H1 (cell line): Measurements from ENCODE around the gene SNX21. TPM values are rescaled to one million over a fixed set of nuclear protein-coding genes. Genes with fewer than 3 reads are reported as not detected.

Experiments used
- ATF3 ChIP-seq: IDR thresholded peaks from 2 replicates; pipeline ENCODE4 v1.6.1; 2011; ENCODE audit warnings: low read depth, mild to moderate bottlenecking, low read length; ENCODE audit not compliant: insufficient read depth
- HDAC2 ChIP-seq, 2 experiments: fragments of 300-600 bp in 1 of 2; sonication (generic) in 1 of 2; IDR thresholded peaks; 2 replicates each; pipeline ENCODE4 v1.6.1; 2011 to 2012; ENCODE audit warnings: low read depth in 2 of 2, low read length in 2 of 2, mild to moderate bottlenecking in 2 of 2, moderate library complexity in 2 of 2, borderline replicate concordance in 1 of 2, inconsistent platforms in 1 of 2
- HDAC6 ChIP-seq: IDR thresholded peaks from one replicate; pipeline ENCODE4 v1.7.1; 2012; ENCODE audit warnings: low read depth, mild to moderate bottlenecking, inconsistent platforms, low read length, moderate library complexity
- JUN ChIP-seq: IDR thresholded peaks from 2 replicates; pipeline ENCODE4 v1.6.1; 2011; ENCODE audit warnings: low read depth, mild to moderate bottlenecking, improper control_type of control experiment, low read length
- KDM5A ChIP-seq: fragments of 200-600 bp; IDR thresholded peaks from 2 replicates; pipeline ENCODE4 v1.7.1; 2012; ENCODE audit warnings: mild to moderate bottlenecking, low read length, inconsistent platforms, mixed read lengths
- SRF ChIP-seq: IDR thresholded peaks from 2 replicates; pipeline ENCODE4 v1.6.1; 2011; ENCODE audit warnings: mild to moderate bottlenecking, low read depth, low read length, moderate library complexity
- polyA plus RNA-seq, 7 experiments: library from polyadenylated mRNA; depleted of rRNA in 3 of 7; stranded (reverse) in 5 of 7; unstranded in 2 of 7; fragments of >200 nt in 5 of 7; fragments of 200-250 nt in 2 of 7; gene quantifications; 1 replicate in 5 of 7; 2 replicates in 1 of 7; 4 replicates in 1 of 7; pipeline versions ENCODE4 v1.2.1 to v1.2.3, GENCODE V29; 2011 to 2013; ENCODE audit warnings: missing spikeins in 2 of 7, mixed read lengths in 2 of 7
- total RNA-seq: library from RNA; stranded (reverse); fragmentation: NEBNext Ultra II Directional; extraction: Animal tissue kit (Norgen Biotek cat#: 25700); gene quantifications from 2 replicates; pipeline ENCODE4 v1.2.1, GENCODE V29; 2021

The SNX21 gene
- total and polyA plus RNA-seq, 2 of the 8 experiments (the other 6 are each of a cell fraction or from before 2014, with no cell fraction given) = 15.8 to 16.8 TPM

- TF ChIP-seq ATF3 (no peak), JUN (no peak), HDAC6 (no peak), HDAC2 (IDR thresholded peaks at IDR 0.05; ENCODE audit: borderline replicate concordance in 1 of 2, low read depth in 2 of 2, low read length in 2 of 2) (no peak), KDM5A (no peak), SRF (no peak)
These were observed 18.7 kb downstream of the SNX21 start (continued) for GRCh38 chr20:45852326-45852725.
